Measurements from ENCODE around the gene GRAMD1B.

GRAMD1B gene

GRCh38 chr11:123527526-123527925 lies 97.5 kb downstream of the GRAMD1B start:
- in situ Hi-C loops (cut with MboI; ENCODE audit: low sequenced_read_pairs), result no loop called here

DNA sequence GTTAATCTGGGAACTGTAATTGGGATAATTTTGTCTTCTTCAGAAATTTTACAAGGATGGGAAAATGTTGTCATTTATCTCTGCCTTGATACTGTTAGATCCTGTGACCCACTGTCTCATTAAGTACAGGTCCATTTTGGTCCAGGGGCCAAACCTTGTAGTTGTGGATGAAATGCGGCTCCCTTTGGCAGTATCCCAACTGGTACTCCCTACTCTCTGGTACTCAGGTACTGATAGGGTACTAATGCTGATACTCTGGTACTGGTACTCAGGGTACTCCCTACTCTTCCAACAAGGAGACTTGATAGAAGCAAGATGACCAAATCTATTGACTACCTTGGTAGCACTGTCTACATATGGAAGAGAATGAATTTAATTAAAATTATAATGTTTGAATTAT lies 97.9 kb downstream of the GRAMD1B start:
- in situ Hi-C loops (cut with MboI; ENCODE audit: low sequenced_read_pairs), result no loop called here

- in situ Hi-C loops (cut with MboI; ENCODE audit: low sequenced_read_pairs), result no loop called here
These were observed 101.3 kb downstream of the GRAMD1B start for GRCh38 chr11:123531325-123531724.

DNA sequence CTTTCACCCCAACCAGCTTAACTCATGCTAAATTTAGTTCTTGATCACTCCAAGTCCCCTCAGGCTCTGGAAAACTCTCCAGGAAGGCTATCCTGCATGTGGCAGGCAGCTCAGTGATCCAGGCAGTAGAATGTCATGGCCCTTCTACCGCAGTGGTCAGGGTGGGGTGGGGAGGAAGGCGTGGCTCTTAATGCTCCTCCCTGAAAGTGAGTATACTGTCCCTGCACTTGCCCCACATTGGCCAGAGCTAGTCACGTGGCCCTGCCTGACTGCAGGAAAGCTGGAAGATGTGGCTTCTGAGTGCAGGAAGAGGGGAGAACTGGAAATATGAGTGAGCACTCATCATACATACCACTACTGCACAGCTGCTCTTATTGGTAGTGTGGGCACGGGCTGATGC lies 102.1 kb downstream of the GRAMD1B start:
- in situ Hi-C loops (cut with MboI; ENCODE audit: low sequenced_read_pairs), result no loop called here

DNA sequence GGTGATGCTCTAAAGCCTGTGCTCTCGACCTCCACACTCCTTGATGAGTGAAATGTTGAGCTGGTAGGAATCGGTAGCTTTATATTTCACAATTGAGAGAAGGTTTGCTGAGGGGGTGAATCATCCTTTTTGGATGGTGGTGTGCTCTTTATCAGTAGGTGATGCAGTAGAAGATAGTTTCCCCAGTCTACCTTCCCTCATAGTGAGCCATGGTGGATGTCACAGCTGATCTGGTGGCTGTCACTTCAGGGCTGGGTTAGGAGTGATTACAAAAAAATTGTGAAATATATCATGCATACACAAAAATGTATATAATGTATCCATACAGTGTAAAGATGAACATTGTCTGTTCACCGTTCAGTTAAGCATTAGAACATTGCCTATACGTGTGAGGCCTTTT lies 105.3 kb downstream of the GRAMD1B start:
- in situ Hi-C loops (cut with MboI; ENCODE audit: low sequenced_read_pairs), result no loop called here

DNA sequence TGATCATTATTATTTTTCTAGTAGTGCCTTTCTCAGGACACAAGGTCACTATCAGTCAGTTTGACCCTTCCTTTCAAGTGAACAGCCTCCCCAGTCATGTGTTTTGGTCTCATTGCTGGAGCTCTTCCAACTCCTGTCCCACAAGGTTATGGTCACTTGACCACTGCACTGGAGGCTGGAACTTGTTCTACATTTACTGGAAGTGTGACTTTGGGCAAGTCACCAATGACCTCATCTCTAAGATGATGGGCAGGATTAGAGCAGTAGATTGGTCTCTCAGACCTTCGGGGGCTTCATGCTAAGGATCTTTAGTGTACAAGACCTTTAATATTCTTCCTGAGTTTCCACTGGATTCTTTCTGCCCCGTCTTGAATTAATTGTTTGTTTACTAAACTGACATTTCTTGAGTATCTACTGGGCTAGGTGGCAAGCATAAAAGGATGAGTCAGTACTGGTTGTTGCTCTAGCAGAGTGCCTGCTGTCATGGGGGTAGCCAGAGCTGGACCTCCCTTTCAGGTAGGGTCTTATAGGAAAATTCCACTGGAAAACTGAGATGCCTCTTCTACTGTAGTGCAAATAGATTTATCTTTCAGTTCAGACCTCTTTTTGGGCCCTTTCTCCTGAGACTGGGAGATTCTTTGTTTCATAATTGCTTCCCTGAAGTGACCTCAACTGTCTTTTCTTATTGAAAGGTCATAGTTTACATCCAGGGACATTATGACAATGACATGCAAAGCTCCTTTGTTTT lies 106.8 kb downstream of the GRAMD1B start:
- in situ Hi-C loops (cut with MboI; ENCODE audit: low sequenced_read_pairs), result no loop called here

DNA sequence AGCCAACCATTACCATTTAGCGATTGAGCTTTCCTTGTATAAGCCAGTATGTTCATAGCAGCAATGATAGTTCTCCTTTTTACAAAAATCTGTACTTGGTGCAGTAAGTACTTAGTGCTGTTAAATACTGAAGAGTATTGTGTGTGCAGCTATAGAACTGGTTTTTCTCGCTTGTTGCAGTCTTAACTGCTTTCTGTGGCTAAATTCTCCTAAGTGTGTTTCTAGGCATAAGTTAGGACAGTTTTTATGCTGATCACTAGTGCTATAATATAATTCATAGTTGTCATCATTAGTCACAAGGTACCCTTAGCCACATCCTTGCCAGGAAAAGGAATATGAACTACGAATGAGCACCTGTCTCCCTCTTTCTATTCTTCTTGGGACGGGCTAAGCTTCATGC lies 107.7 kb downstream of the GRAMD1B start:
- in situ Hi-C loops (cut with MboI; ENCODE audit: low sequenced_read_pairs), result no loop called here

GRCh38 chr11:123543797-123544196 lies 113.7 kb downstream of the GRAMD1B start:
- in situ Hi-C loops (cut with MboI; ENCODE audit: low sequenced_read_pairs), result no loop called here

- in situ Hi-C loops (cut with MboI; ENCODE audit: low sequenced_read_pairs), result no loop called here
These were observed 114.7 kb downstream of the GRAMD1B start for GRCh38 chr11:123544631-123545375.

- in situ Hi-C loops (cut with MboI; ENCODE audit: low sequenced_read_pairs), result no loop called here
These were observed 115.7 kb downstream of the GRAMD1B start for GRCh38 chr11:123545726-123546270.

- in situ Hi-C loops (cut with MboI; ENCODE audit: low sequenced_read_pairs), result no loop called here
These were observed 116.4 kb downstream of the GRAMD1B start for GRCh38 chr11:123546515-123546914.

DNA sequence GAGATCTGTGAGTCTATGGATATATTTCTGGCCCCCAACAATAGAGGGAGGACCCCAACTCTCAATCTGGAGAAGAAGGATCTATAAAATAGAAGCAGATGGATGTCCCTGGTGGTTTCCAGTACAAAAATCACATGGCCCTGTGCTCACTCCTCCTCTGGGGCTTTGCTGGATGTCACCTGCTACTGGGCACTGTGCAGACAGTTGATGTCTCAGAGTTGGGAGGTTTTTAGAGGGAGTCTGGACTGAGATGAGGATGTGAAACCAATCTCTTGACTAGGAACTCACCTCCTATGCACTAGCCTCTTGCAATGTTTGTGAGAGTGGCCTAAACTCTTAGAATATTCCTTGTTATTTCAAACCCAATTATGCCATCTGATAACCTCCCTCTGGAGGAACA lies 117.1 kb downstream of the GRAMD1B start:
- in situ Hi-C loops (cut with MboI; ENCODE audit: low sequenced_read_pairs), result no loop called here

DNA sequence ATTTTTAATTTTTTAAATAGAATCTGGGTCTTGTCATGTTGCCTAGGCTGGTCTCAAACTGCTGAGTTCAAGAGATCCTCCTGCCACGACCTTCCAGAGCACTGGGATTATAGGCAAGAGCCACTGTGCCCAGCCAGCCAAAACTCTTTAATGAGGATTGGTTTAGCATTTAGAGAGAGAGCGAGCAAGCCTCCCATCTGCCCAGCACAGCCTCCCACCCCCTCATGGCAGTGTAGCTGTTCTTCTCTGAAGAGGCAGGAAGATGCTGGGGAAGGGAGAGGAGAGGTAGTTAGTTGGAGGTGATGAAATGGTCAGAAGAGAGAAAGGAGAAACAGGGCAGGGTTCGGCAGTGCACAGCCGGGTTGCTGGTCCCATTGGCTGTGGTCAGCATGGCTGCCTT lies 118.7 kb downstream of the GRAMD1B start:
- in situ Hi-C loops (cut with MboI; ENCODE audit: low sequenced_read_pairs), result no loop called here

DNA sequence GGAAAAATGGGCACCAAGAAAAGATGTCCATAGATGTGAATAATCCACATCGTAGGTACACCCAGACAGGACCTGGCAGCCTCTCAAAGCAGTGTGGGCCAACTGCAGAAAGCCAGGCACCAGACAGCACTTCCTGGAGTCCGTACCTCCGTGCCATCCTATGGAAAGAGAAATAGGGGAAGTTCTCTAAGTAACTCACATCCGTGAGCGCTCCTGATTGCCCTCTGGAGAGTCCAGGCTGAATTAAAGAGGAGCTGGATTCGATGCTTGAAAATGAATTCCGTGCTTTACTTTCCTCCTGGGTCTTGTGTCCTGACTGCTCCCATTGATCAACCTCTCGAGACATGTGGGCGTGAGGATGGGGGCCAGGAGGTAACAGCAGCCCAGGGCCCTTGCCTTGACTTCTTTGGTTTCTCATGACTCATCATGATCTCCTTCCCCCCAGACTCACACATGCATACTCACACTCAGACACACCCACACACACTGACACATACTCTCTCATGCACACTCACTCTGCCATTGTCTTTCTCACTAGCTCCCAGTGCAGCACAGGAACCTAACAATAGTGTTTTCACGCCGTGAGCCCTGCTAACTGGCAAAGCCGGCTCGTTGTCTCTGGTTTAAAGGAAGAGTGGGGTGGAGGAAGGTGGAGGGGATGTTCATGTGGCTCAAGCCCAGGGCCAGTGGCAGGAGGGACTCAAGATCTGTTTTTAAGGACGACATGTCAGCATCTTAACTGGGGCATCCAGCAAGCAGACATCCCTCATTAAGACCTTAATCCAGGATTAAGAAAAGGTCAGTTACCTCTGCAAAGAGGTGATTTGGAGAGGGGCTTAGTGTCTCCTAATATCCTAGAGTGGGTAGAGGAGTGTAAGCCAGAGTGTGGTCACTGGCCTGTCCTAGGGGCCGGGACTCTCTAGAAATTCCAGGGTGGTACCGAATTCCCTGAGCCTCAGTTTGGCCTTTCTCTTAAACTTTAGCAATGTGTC lies 120.2 kb downstream of the GRAMD1B start:
- in situ Hi-C loops (cut with MboI; ENCODE audit: low sequenced_read_pairs), result no loop called here

- in situ Hi-C loops (cut with MboI; ENCODE audit: low sequenced_read_pairs), result no loop called here
These were observed 121.0 kb downstream of the GRAMD1B start for GRCh38 chr11:123551079-123551478.

GRCh38 chr11:123556633-123557032 lies 126.6 kb downstream of the GRAMD1B start:
- in situ Hi-C loops (cut with MboI; ENCODE audit: low sequenced_read_pairs), result no loop called here

GRCh38 chr11:123558536-123559315 lies 128.7 kb downstream of the GRAMD1B start:
- in situ Hi-C loops (cut with MboI; ENCODE audit: low sequenced_read_pairs), result no loop called here

DNA sequence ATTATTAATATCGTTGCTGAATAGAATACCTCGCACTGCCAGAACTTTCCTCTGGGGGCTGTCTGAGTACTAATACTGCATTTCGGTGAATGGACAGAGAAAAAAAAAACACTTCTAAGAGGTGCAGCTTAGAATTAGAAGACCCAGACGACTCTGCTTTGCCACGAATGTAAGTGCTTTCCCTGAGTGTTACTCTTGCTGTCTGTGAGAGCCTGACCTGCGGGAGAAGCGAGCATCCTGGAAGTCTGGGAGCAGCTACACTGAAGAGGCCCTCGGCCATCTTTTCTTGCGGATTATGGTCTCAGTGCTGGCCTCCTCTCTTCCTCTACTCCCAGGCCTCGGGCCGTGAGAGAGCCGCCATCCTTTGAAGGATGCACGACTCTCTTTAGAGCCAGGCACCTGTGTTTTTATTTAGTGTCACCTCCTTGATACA lies 129.5 kb downstream of the GRAMD1B start:
- in situ Hi-C loops (cut with MboI; ENCODE audit: low sequenced_read_pairs), result no loop called here

DNA sequence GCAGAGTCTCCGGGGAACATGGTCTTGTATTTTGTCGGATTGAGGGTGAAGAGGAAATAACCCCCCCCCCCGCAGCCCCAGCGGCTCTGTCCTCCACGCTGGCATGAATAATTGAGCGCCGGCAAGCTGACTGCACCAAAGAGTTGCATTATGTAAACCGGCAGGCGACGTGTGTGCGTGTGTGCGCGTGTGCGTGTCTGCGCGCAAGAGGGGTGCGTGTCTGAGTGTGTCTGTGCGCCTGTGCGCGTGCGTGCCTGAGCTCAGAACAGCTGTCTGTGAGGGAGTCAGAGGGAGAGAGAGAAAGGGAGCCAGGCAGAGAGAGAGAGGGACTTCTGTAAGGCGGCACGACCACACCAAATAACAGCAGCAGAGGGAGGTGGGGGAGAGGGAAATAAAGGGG lies 129.9 kb downstream of the GRAMD1B start:
- in situ Hi-C loops (cut with MboI; ENCODE audit: low sequenced_read_pairs), result no loop called here

DNA sequence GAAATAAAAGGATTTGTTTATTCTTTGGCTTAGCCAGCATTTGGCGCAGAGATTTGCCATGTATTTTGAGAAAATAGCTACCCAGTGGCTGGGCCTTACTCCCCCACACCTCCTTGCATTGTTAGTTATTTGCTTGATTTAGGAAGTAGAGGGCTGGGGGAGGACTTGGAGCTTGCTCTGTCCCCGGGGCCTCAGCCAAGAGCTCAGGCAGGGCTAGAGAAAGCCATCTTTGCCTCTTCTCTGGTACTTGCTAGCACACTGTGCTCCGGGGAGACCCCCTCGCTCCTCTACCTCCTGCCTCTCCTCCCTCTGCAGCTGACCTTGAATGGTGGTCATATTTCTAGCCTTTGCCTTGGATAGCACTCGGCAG lies 131.3 kb downstream of the GRAMD1B start:
- in situ Hi-C loops (cut with MboI; ENCODE audit: low sequenced_read_pairs), result no loop called here

Data from HL-60/S4 treated with retinoic acid at 250 ng/mL for 4 days and 3 days (cell line).